Stimulated activated CD4-positive, alpha-beta T cell treated with anti-CD3 and anti-CD28 coated beads, TNF-alpha, amount 100 ng/mL, for 24 hours (primary cell): ENCODE data around the gene ZAP70.

Source experiments
- DNase-seq, 3 experiments: peaks; one replicate each; pipeline ENCODE4 v3.0.0-alpha.2; 2020; ENCODE audit warnings: low read depth in 3 of 3

Gene ZAP70

DNA sequence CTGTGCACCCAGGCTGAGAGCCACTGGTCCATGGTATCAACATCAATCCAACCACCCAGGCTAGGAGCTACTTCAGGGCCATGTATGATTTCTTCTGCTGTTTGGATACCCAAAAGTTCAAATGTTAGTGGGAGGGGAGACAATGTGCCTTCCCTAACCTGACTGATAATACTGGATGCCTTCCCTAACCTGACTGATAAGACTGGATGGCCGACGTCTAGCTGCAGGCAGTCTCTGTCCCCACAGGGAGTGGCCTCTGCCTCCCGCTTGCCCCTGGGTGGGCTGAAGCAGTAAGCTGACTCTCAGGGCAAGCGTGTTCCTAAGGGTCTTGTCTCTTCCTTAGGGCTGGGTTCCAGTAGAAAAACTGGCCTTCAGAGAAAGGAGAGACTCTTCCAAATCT lies 65.8 kb downstream of the ZAP70 start:
- no peak for DNase-seq

GRCh38 chr2:97781981-97782380 lies 68.6 kb downstream of the ZAP70 start:
- DNase-seq, result no peak

DNA sequence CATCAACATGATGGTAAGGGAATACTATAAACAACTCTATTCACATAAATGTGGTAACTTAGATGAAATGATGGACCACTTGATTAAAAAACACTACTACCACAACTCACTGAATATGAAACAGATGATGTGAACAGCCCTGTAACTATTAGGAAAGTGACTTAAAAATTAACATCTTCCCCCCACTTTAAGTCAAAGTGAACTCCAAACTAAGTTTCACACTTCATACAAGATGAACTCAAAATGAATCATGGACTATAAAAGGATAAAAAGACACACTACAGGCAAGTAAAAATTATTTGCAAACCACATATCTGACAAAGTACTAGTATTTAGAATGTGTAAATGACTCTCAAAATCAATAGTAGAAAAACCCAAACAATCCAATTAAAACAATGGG lies 71.6 kb downstream of the ZAP70 start:
- no peak for DNase-seq

- no peak for DNase-seq
These were observed 72.4 kb downstream of the ZAP70 start for GRCh38 chr2:97785818-97786217.

DNA sequence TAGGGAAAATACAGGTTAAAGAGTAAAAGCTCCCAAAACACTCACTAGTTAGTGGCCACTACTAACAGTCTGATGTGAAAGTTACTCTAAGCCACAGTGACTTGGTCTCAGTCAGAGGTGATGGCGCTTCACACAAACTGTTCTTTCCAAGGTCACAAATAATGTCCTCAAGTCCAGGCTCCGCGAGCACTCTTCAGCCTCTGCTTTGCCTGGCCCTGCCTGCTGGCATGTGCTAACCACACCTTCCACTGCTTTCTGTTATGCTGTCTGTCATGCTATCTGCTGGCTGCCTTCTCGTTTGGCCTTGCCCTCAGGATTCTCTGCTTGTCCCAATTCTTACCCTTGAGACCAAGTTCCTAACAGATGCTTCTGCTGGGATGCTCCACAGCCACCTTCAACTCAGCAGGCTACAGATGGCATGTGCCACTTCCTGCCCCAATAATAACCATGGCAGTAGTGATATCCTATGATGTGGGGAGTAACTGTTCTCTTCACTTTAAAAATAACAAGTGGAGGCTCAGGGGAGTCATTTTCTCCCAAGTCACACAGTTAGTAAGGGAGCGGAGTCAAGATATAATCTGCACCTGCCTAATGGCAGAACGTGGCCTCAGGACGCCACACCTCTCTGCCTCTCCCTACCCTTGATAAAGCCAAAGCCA lies 75.7 kb downstream of the ZAP70 start:
- no peak for DNase-seq
